ENCODE data around the gene MTMR6.

The MTMR6 gene

DNA sequence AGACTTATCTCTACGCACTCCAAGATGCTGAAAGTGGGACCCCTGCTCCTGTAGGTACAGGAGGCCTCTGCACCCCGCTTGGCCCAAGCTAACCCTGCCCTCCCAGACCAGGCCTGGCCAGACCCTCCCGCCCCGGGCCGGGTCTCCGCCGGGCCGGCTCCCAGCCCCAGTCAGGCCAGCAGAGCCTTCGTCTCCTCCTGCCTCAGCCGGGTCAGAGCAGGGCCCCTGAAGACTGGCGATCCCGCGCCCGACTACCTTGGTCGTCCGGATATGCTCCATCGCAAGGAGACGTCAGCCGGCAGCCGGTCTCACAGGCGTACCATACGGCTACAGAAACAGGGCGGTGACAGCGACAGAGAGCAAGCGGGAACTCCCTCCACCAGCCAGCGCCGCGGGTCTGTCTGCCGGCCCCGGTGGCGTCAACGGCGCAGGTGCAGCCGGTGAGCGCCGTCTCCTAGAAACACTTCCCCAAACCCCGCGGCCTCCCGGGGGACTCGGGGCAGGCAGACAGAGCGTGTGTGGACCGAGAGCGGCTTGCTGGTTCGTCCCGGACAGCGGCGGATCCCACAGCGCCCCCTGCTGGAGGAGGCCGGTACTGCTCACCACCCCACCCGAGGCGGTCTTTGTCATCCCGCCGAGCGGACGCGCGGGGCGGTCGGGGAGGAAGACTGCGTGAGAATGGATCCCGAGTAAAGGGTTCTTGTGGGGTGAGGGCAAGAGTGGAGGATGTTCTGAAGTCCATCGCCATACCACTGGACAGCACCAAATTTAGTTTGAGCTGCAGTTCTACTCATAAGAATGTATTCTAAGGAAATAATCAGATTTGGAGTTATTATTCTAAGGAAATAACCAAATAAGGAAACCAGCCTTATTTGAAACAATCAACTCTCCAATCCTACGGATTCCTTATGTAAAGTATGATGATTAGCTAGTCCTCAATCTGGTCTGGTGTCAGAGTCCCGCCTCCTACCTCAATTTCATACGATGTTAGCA is at the start of gene MTMR6:
TSS of gene MTMR6 (minus strand) at position 520 of the 993 bp plus-strand sequence. CDS start at position 279, 241 bp downstream.
- TF ChIP-seq CTCF (IDR thresholded peaks at IDR 0.05), result peak; percentile 95

DNA sequence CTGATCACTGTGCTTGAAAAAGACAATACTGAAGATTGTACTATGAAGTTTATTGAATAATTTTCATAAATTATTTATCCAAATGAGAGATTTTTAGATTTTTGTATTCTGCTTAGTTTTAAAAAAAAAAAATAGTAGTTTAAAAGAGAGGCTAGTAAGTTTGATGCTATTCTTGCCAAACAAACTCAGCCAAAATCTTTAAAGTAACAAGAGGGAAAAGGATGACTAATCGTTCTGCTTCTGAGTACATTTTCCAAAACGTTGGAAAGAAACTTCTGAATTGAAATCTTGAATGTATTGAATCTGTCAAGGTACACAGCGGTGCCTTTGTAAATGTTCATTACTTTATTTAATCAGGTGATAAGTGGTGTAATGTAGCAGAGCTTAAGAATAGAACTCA is 48.6 kb upstream of the MTMR6 start:
- TF ChIP-seq CTCF (IDR thresholded peaks at IDR 0.05), result no peak

- no peak for TF ChIP-seq CTCF (IDR thresholded peaks at IDR 0.05)
These were observed 43.3 kb upstream of the MTMR6 start for GRCh38 chr13:25330541-25330940.

- TF ChIP-seq CTCF (IDR thresholded peaks at IDR 0.05), result no peak
These were observed 42.4 kb upstream of the MTMR6 start for GRCh38 chr13:25329706-25330105.

- no peak for TF ChIP-seq CTCF (IDR thresholded peaks at IDR 0.05)
These were observed 36.8 kb upstream of the MTMR6 start for GRCh38 chr13:25324100-25324499.

- no peak for TF ChIP-seq CTCF (IDR thresholded peaks at IDR 0.05)
These were observed 32.5 kb upstream of the MTMR6 start for GRCh38 chr13:25319771-25320170.

GRCh38 chr13:25310891-25311290 is 23.6 kb upstream of the MTMR6 start:
- no peak for TF ChIP-seq CTCF (IDR thresholded peaks at IDR 0.05)

Data from LNCAP (cell line).